ENCODE results near the gene ATP1A4. TPM values are rescaled to one million over a fixed set of nuclear protein-coding genes. Genes with fewer than 3 reads are reported as not detected.
A peak's percentile ranks its signal among the peaks of the same experiment; 100 is the strongest.

Gene ATP1A4
- total and polyA plus RNA-seq, 7 donors, result 0.22 to 3.0 (median 0.27) TPM; not detected in 4

GRCh38 chr1:160117300-160117699 lies 34.1 kb upstream of the ATP1A4 start:
- peak overlapping the region; percentile 84 to 89 (median 86) for H3K27ac ChIP-seq
- DNase-seq, result no peak
- intact Hi-C loops (cut with DNase I), result loop anchor here (5.0 kb wide), 1 partner anchor 90 kb away; the partner anchor contains the start of gene PEA15

GRCh38 chr1:160117709-160118183 lies 33.7 kb upstream of the ATP1A4 start:
- intact Hi-C loops (cut with DNase I), result loop anchor here (5.0 kb wide), 1 partner anchor 90 kb away; the partner anchor contains the start of gene PEA15
- Histone ChIP-seq H3K4me1 (peaks cover 0 to 64% (median 47%) of the 10 kb centered on the region in 4 donors), H3K4me3 (peak overlapping the region; percentile 33 to 59 (median 54)), H3K36me3 (peaks cover 0 to 21% (median 3%) of the 10 kb centered on the region in 4 donors), H3K27ac (peak overlapping the region; percentile 84 to 89 (median 86)), H3K9me3 (no peaks in the 10 kb centered on the region), H3K27me3 (no peaks in the 10 kb centered on the region)
- TF ChIP-seq POLR2AphosphoS5 (IDR thresholded peaks at IDR 0.05) (peak in 3 of 4 donors; percentile 53 to 60 (median 58)), EP300 (IDR thresholded peaks at IDR 0.05) (no peak)
- peak; percentile 89 for DNase-seq
- WGBS, 2 donors, result 50 to 56% methylated on average over 8 of the region's 8 CpGs

More at GRCh38 chr1:160117300-160117699, 34.1 kb upstream of the ATP1A4 start:
- no peaks in the 10 kb centered on the region for H3K27me3 ChIP-seq
- 13 to 28% methylated on average over 1 of the region's 1 CpG for WGBS, 2 donors
- H3K9me3 ChIP-seq, result no peaks in the 10 kb centered on the region
- TF ChIP-seq, protein P1, sequence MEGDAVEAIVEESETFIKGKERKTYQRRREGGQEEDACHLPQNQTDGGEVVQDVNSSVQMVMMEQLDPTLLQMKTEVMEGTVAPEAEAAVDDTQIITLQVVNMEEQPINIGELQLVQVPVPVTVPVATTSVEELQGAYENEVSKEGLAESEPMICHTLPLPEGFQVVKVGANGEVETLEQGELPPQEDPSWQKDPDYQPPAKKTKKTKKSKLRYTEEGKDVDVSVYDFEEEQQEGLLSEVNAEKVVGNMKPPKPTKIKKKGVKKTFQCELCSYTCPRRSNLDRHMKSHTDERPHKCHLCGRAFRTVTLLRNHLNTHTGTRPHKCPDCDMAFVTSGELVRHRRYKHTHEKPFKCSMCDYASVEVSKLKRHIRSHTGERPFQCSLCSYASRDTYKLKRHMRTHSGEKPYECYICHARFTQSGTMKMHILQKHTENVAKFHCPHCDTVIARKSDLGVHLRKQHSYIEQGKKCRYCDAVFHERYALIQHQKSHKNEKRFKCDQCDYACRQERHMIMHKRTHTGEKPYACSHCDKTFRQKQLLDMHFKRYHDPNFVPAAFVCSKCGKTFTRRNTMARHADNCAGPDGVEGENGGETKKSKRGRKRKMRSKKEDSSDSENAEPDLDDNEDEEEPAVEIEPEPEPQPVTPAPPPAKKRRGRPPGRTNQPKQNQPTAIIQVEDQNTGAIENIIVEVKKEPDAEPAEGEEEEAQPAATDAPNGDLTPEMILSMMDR (IDR thresholded peaks at IDR 0.05), result no peak
- TF ChIP-seq EP300 (IDR thresholded peaks at IDR 0.05) (no peak), POLR2A (IDR thresholded peaks at IDR 0.05) (no peak), POLR2AphosphoS5 (IDR thresholded peaks at IDR 0.05) (no peak)
- H3K4me3 ChIP-seq, result peak overlapping the region; percentile 33 to 59 (median 54)
- H3K4me1 ChIP-seq, result peaks cover 0 to 64% (median 47%) of the 10 kb centered on the region in 4 donors
- peaks cover 0 to 17% (median 3%) of the 10 kb centered on the region in 4 donors for H3K36me3 ChIP-seq

GRCh38 chr1:160118928-160119327 lies 32.5 kb upstream of the ATP1A4 start:
- TF ChIP-seq EP300 (IDR thresholded peaks at IDR 0.05) (no peak), POLR2AphosphoS5 (IDR thresholded peaks at IDR 0.05) (no peak), POLR2A (IDR thresholded peaks at IDR 0.05) (no peak)
- TF ChIP-seq, protein P1 (IDR thresholded peaks at IDR 0.05), result no peak
- Histone ChIP-seq H3K4me3 (peak overlapping the region in 1 of 4 donors; percentile 59), H3K27ac (peak overlapping the region in 3 of 4 donors; percentile 84 to 89 (median 87)), H3K27me3 (no peaks in the 10 kb centered on the region), H3K36me3 (peaks cover 0 to 31% (median 5%) of the 10 kb centered on the region in 4 donors), H3K4me1 (peaks cover 0 to 66% (median 52%) of the 10 kb centered on the region in 4 donors), H3K9me3 (no peaks in the 10 kb centered on the region)
- intact Hi-C loops (cut with DNase I), result loop anchor here (5.0 kb wide), 1 partner anchor 88 kb away; the partner anchor contains the start of gene PEA15
- WGBS, 2 donors, result 90 to 96% methylated on average over 3 of the region's 3 CpGs
- DNase-seq, result no peak

DNA sequence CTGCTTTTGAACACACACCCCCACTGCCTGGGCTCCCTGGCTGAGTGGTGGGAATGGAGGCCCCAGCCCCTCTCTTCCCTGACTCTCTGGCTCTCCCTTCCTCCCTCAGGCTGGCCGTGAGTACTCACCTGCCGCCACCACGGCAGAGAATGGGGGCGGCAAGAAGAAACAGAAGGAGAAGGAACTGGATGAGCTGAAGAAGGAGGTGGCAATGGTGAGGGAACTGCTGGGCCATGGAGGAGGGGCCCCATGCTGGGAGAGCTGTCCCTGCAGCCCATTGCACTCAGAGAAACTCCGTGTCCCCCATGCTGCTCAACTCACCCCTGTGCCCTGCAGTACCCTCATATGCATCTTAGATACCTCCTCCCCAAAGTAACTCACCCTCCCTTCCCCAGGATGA lies 30.6 kb upstream of the ATP1A4 start:
- intact Hi-C loops (cut with DNase I), result no loop called here
- peaks cover 8 to 50% (median 12%) of the 10 kb centered on the region in 4 donors for H3K36me3 ChIP-seq
- no peaks in the 10 kb centered on the region for H3K9me3 ChIP-seq
- no peaks in the 10 kb centered on the region for H3K27me3 ChIP-seq
- 88 to 90% methylated on average over 5 of the region's 5 CpGs for WGBS, 2 donors
- H3K4me3 ChIP-seq, result no peak overlapping the region
- peaks cover 0 to 69% (median 54%) of the 10 kb centered on the region in 4 donors for H3K4me1 ChIP-seq
- no peak for TF ChIP-seq POLR2A (IDR thresholded peaks at IDR 0.05)
- TF ChIP-seq, protein P1 (IDR thresholded peaks at IDR 0.05), result no peak
- TF ChIP-seq EP300 (IDR thresholded peaks at IDR 0.05), result no peak
- TF ChIP-seq POLR2AphosphoS5 (IDR thresholded peaks at IDR 0.05), result no peak
- DNase-seq, result no peak
- H3K27ac ChIP-seq, result peak overlapping the region in 1 of 4 donors; percentile 18

DNA sequence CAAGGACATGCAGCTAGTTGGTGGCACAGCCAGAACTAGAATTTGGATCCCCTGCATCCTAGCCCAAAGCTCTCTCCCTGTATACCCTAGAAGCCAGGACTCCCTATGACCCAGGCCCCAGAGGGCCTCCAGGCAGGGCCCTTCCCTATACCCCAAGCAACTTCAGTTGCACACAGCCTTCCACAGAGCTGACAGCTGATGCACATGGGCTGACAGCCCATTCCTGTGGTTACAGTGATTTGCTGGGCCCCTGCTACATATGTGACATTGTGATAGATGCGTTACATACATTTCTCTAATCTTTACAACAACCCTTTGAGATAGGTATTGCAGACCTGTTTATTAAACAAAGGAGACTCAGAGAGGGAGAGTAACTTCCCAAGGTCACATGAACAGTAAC lies 30.0 kb upstream of the ATP1A4 start:
- no peaks in the 10 kb centered on the region for H3K9me3 ChIP-seq
- H3K27me3 ChIP-seq, result no peaks in the 10 kb centered on the region
- H3K4me1 ChIP-seq, result peaks cover 0 to 70% (median 53%) of the 10 kb centered on the region in 4 donors
- H3K36me3 ChIP-seq, result peaks cover 9 to 56% (median 16%) of the 10 kb centered on the region in 4 donors
- intact Hi-C loops (cut with DNase I), result no loop called here
- DNase-seq, result no peak
- TF ChIP-seq, protein P1 (IDR thresholded peaks at IDR 0.05), result no peak
- no peak for TF ChIP-seq EP300 (IDR thresholded peaks at IDR 0.05)
- H3K27ac ChIP-seq, result peak overlapping the region in 1 of 4 donors; percentile 18
- H3K4me3 ChIP-seq, result no peak overlapping the region
- WGBS, 2 donors, result 82 to 94% methylated on average over 1 of the region's 1 CpG

Data from sigmoid colon (tissue), 7 donors.